Ovary (tissue), 9 donors: ENCODE results near the gene LHFPL6. TPM values are rescaled to one million over a fixed set of nuclear protein-coding genes. Genes with fewer than 3 reads are reported as not detected.

Experiments
- DNase-seq, 5 donors: peaks; one replicate each; pipeline ENCODE4 v3.0.0-alpha.2; 2019 to 2020
- H3K27ac ChIP-seq, 2 donors: fragments of 200-600 bp; one replicate each; pipeline versions ENCODE4 v1.5.1 to v1.8.0; 2019 to 2022
- H3K27me3 ChIP-seq: fragments of 200-600 bp; one replicate; pipeline ENCODE4 v1.8.0; 2022
- H3K36me3 ChIP-seq: fragments of 200-600 bp; sonication (generic); one replicate; pipeline ENCODE4 v1.5.1; 2019
- H3K4me1 ChIP-seq: one replicate; pipeline ENCODE4 v1.8.1; 2013; ENCODE audit warnings: mild to moderate bottlenecking, moderate library complexity; ENCODE audit not compliant: insufficient read depth
- H3K4me3 ChIP-seq: fragments of 200-600 bp; sonication (generic); one replicate; pipeline ENCODE4 v1.5.1; 2017
- H3K9me3 ChIP-seq, 2 donors: fragments of 200-600 bp in 1 of 2; sonication (generic) in 1 of 2; one replicate each; pipeline versions ENCODE4 v1.5.1 to v1.8.1; 2013 to 2019; ENCODE audit warnings: mild to moderate bottlenecking in 1 of 2, moderate library complexity in 1 of 2
- EP300 ChIP-seq: sonication (generic); formaldehyde crosslinking; IDR thresholded peaks from one replicate; pipeline ENCODE4 v1.6.1; 2017; ENCODE audit warnings: antibody characterized with exemption
- POLR2A ChIP-seq: fragments of 450-650 bp; IDR thresholded peaks from one replicate; pipeline ENCODE4 v1.6.1; 2017; ENCODE audit warnings: antibody characterized with exemption, mild to moderate bottlenecking, moderate library complexity
- WGBS, 3 donors: extraction: QIAGEN DNeasy Blood & Tissue Kit in 1 of 3; methylation state at CpG; one replicate each; pipeline versions ENCODE4 v1.1.5 to v1.1.7; 2013 to 2017; 5-methylcytosine and 5-hydroxymethylcytosine counted together
- intact Hi-C, 4 donors: fragments of 100-400 bp; cut with DNase I; formaldehyde crosslinking; loops; one replicate each; pipeline versions ENCODE4 v1.11.0 to v1.15.1; 2022 to 2023
- polyA plus RNA-seq, 2 donors: library from polyadenylated mRNA; stranded (reverse); fragments of 200-250 nt in 1 of 2; fragments of 350-450 nt in 1 of 2; fragmentation: Illumina TruSeq in 1 of 2; extraction: RNeasy Lipid Tissue Mini Kit (QIAGEN cat#74804) in 1 of 2; gene quantifications; one replicate each; pipeline ENCODE4 v1.2.3, GENCODE V29; 2013 to 2014
- total RNA-seq, 7 donors: library from RNA; depleted of rRNA in 2 of 7; stranded (reverse); fragments of >200 nt in 2 of 7; fragmentation: NEBNext Ultra II Directional in 3 of 7; extraction: Animal tissue kit (Norgen Biotek cat#: 25700) in 3 of 7; gene quantifications; one replicate each; pipeline versions ENCODE4 v1.1.0 to v1.2.4, GENCODE V29; 2016 to 2023
- TF ChIP-seq, protein P1 (sequence below), 3 donors: fragments of 450-650 bp in 2 of 3; fragments of 200-600 bp in 1 of 3; IDR thresholded peaks; one replicate each; pipeline versions ENCODE4 v1.5.1 to v1.8.0; 2016 to 2022; ENCODE audit warnings: antibody characterized with exemption in 3 of 3, mild to moderate bottlenecking in 1 of 3
- donor health status: DM: no; HTN: no; CAD: no; lungs with moderate emphysema.
- donor health status: DM: no; HTN: no; CAD: no.
- donor health status: Bipolar disorder and iron deficiency.
- donor health status: DM: yes; HTN: yes; CAD: no.
- donor health status: DM: no; HTN: no; CAD: no.
- donor health status: DM: yes; HTN: yes; CAD: no.

LHFPL6 gene
- total and polyA plus RNA-seq, 9 donors: 19.7 to 136 (median 42.4) TPM

DNA sequence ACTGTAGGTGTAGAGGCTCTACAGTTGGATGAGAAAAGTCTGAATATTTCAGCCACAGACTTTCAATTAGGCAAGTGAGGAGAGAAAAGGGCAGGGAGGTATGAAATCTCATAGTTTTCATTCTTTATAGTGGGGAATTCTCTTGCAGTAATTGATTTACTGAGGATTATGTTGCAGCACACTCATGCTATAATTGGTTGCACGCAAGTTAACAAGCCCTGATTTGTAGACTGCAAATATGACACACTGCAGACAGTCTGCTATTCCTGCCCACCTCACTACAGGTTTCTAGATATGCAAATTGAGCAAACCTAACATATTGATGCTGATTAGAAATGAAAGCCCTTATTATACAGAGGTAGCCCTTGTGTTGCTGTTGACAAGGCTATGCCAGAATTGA lies 139.4 kb downstream of the LHFPL6 start:
- Histone ChIP-seq H3K9me3 (no peaks in the 10 kb centered on the region), H3K27ac (no peak overlapping the region), H3K4me3 (no peak overlapping the region), H3K4me1 (peaks cover 12% of the 10 kb centered on the region), H3K27me3 (no peaks in the 10 kb centered on the region), H3K36me3 (no peaks in the 10 kb centered on the region)
- intact Hi-C loops: no loop called here
- TF ChIP-seq EP300: no peak
- no peak for DNase-seq
- 63 to 91% (median 90%) methylated on average over 1 of the region's 1 CpG for WGBS, 3 donors

GRCh38 chr13:39462906-39463305 lies 140.1 kb downstream of the LHFPL6 start:
- Histone ChIP-seq H3K4me3 (no peak overlapping the region), H3K36me3 (no peaks in the 10 kb centered on the region), H3K9me3 (no peaks in the 10 kb centered on the region), H3K27me3 (no peaks in the 10 kb centered on the region), H3K27ac (no peak overlapping the region), H3K4me1 (peaks cover 15% of the 10 kb centered on the region)
- DNase-seq: no peak
- TF ChIP-seq, protein P1, sequence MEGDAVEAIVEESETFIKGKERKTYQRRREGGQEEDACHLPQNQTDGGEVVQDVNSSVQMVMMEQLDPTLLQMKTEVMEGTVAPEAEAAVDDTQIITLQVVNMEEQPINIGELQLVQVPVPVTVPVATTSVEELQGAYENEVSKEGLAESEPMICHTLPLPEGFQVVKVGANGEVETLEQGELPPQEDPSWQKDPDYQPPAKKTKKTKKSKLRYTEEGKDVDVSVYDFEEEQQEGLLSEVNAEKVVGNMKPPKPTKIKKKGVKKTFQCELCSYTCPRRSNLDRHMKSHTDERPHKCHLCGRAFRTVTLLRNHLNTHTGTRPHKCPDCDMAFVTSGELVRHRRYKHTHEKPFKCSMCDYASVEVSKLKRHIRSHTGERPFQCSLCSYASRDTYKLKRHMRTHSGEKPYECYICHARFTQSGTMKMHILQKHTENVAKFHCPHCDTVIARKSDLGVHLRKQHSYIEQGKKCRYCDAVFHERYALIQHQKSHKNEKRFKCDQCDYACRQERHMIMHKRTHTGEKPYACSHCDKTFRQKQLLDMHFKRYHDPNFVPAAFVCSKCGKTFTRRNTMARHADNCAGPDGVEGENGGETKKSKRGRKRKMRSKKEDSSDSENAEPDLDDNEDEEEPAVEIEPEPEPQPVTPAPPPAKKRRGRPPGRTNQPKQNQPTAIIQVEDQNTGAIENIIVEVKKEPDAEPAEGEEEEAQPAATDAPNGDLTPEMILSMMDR (IDR thresholded peaks at IDR 0.05): no peak
- TF ChIP-seq EP300 (no peak), POLR2A (no peak)
- WGBS, 3 donors: 97 to 98% (median 97%) methylated on average over 4 of the region's 4 CpGs
- intact Hi-C loops: no loop called here

GRCh38 chr13:39462428-39462827 lies 140.6 kb downstream of the LHFPL6 start:
- WGBS, 3 donors: 56 to 68% (median 65%) methylated on average over 2 of the region's 2 CpGs
- TF ChIP-seq, protein P1 (IDR thresholded peaks at IDR 0.05): no peak
- no peak for TF ChIP-seq EP300
- TF ChIP-seq POLR2A: no peak
- Histone ChIP-seq H3K4me1 (peaks cover 15% of the 10 kb centered on the region), H3K4me3 (no peak overlapping the region), H3K27me3 (no peaks in the 10 kb centered on the region), H3K27ac (no peak overlapping the region), H3K9me3 (no peaks in the 10 kb centered on the region), H3K36me3 (no peaks in the 10 kb centered on the region)
- DNase-seq: no peak
- intact Hi-C loops: no loop called here

GRCh38 chr13:39461685-39462266 lies 141.2 kb downstream of the LHFPL6 start:
- Histone ChIP-seq H3K4me1 (peaks cover 15% of the 10 kb centered on the region), H3K36me3 (no peaks in the 10 kb centered on the region), H3K9me3 (no peaks in the 10 kb centered on the region), H3K4me3 (no peak overlapping the region), H3K27me3 (no peaks in the 10 kb centered on the region), H3K27ac (no peak overlapping the region)
- intact Hi-C loops: no loop called here
- WGBS, 3 donors: 44 to 63% (median 63%) methylated on average over 1 of the region's 1 CpG
- no peak for DNase-seq
- TF ChIP-seq, protein P1 (IDR thresholded peaks at IDR 0.05): no peak
- TF ChIP-seq EP300 (no peak), POLR2A (no peak)

DNA sequence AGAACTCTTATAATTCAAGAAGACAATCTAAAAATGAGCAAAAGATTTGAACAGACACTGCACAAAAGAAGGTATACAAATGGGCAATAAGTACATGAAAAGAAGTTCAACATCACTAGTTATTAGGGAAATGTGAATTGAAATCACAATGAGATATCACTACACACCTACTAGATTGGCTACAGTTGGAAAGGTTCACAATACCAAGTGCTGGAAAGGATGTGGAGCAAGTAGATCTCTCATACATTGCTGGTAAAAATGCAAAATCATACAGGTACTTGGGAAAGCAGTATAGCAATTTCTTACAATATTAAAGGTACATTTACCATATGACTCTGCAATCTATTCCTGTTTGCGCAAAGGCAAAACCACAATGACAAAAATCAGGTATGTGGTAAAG lies 145.7 kb downstream of the LHFPL6 start:
- Histone ChIP-seq H3K36me3 (no peaks in the 10 kb centered on the region), H3K9me3 (no peaks in the 10 kb centered on the region), H3K27me3 (no peaks in the 10 kb centered on the region), H3K4me3 (no peak overlapping the region), H3K4me1 (peaks cover 19% of the 10 kb centered on the region), H3K27ac (no peak overlapping the region)
- DNase-seq: no peak
- WGBS, 3 donors: 95 to 100% (median 98%) methylated on average over 1 of the region's 1 CpG
- TF ChIP-seq EP300: no peak
- TF ChIP-seq POLR2A: no peak
- intact Hi-C loops: no loop called here
